Adrenal gland (tissue), 12 donors: ENCODE results near the gene PTPN1. TPM values are rescaled to one million over a fixed set of nuclear protein-coding genes. Genes with fewer than 3 reads are reported as not detected.

Experiments
- DNase-seq, 7 donors: peaks; one replicate each; pipeline ENCODE4 v3.0.0-alpha.2; 2019 to 2020
- H3K27ac ChIP-seq, 5 donors: fragments of 200-600 bp; sonication (generic) in 4 of 5; 1 replicate in 3 of 5; 2 replicates in 2 of 5; pipeline versions ENCODE4 v1.5.1 to v1.8.0; 2016 to 2020; ENCODE audit warnings: mild to moderate bottlenecking in 1 of 5
- H3K27me3 ChIP-seq: fragments of 200-600 bp; 2 replicates; pipeline ENCODE4 v1.8.0; 2021
- H3K36me3 ChIP-seq, 2 donors: fragments of 200-600 bp; replicated peaks in 1 of 2; 1 replicate in 1 of 2; 2 replicates in 1 of 2; pipeline versions ENCODE4 v1.5.1 to v1.8.0; 2018 to 2022
- H3K4me1 ChIP-seq, 2 donors: fragments of 200-600 bp; replicated peaks in 1 of 2; 1 replicate in 1 of 2; 2 replicates in 1 of 2; pipeline versions ENCODE4 v1.5.1 to v1.8.0; 2018 to 2021
- H3K4me3 ChIP-seq, 4 donors: fragments of 200-600 bp; sonication (generic) in 3 of 4; one replicate each; pipeline ENCODE4 v1.5.1; 2016 to 2018
- H3K9me3 ChIP-seq, 3 donors: fragments of 200-600 bp; sonication (generic) in 1 of 3; replicated peaks in 1 of 3; 1 replicate in 2 of 3; 2 replicates in 1 of 3; pipeline versions ENCODE4 v1.5.1 to v1.8.0; 2016 to 2021
- CTCF ChIP-seq, 6 experiments: fragments of 450-650 bp in 4 of 6; fragments of 200-600 bp in 2 of 6; sonication (generic) in 1 of 6; IDR thresholded peaks; 1 replicate in 5 of 6; 2 replicates in 1 of 6; pipeline versions ENCODE4 v1.5.1 to v1.8.0; 2016 to 2021; ENCODE audit warnings: antibody characterized with exemption in 6 of 6, mild to moderate bottlenecking in 2 of 6, moderate library complexity in 1 of 6
- POLR2A ChIP-seq, 2 donors: fragments of 450-650 bp; IDR thresholded peaks; one replicate each; pipeline ENCODE4 v1.6.1; 2017; ENCODE audit warnings: antibody characterized with exemption in 2 of 2, mild to moderate bottlenecking in 2 of 2, moderate library complexity in 1 of 2
- WGBS, 4 donors: extraction: QIAGEN DNeasy Blood & Tissue Kit in 2 of 4; methylation state at CpG; one replicate each; pipeline versions ENCODE4 v1.1.5 to v1.1.7; 2013 to 2017; 5-methylcytosine and 5-hydroxymethylcytosine counted together
- intact Hi-C, 2 donors: fragments of 100-400 bp; cut with DNase I; formaldehyde crosslinking; loops; one replicate each; pipeline versions ENCODE4 v1.14.1 to v1.15.0; 2022 to 2023
- polyA plus RNA-seq, 3 donors: library from polyadenylated mRNA; stranded (reverse); fragments of 200-250 nt in 2 of 3; fragments of 350-450 nt in 1 of 3; fragmentation: Illumina TruSeq in 1 of 3; extraction: RNeasy Lipid Tissue Mini Kit (QIAGEN cat#74804) in 1 of 3; gene quantifications; one replicate each; pipeline ENCODE4 v1.2.3, GENCODE V29; 2013 to 2014
- total RNA-seq, 9 donors: library from RNA; depleted of rRNA in 4 of 9; stranded (reverse); fragments of >200 nt in 4 of 9; fragments of 120-200 nt in 1 of 9; fragmentation: NEBNext Ultra II Directional in 1 of 9; extraction: Animal tissue kit (Norgen Biotek cat#: 25700) in 1 of 9; gene quantifications; one replicate each; pipeline versions ENCODE4 v1.1.0 to v1.2.4, GENCODE V29; 2013 to 2023
- donor health status: healthy with polysubstance abuse.
- donor health status: Bipolar disorder and iron deficiency.
- donor health status: DM: yes; HTN: yes; CAD: no.
- donor health status: DM: no; HTN: no; CAD: no.
- donor health status: DM: no; HTN: no; CAD: no.
- donor health status: DM: yes; HTN: yes; CAD: no.

PTPN1 gene
- total and polyA plus RNA-seq, 12 donors, result 17.0 to 49.2 (median 35.8) TPM

- Histone ChIP-seq H3K9me3 (no peaks in the 10 kb centered on the region), H3K4me3 (no peak overlapping the region), H3K36me3 (no peaks in the 10 kb centered on the region), H3K4me1 (peaks cover 0 to 8% of the 10 kb centered on the region in 2 donors), H3K27me3 (no peaks in the 10 kb centered on the region), H3K27ac (peak overlapping the region in 1 of 5 donors; percentile 36)
- intact Hi-C loops, result loop anchor here in 1 of 2 donors (10.0 kb wide), 1 partner anchor 86 kb away; no protein-coding TSS in a partner anchor
- TF ChIP-seq POLR2A (IDR thresholded peaks at IDR 0.05) (no peak), CTCF (IDR thresholded peaks at IDR 0.05) (no peak)
- 72 to 83% (median 78%) methylated on average over 11 of the region's 11 CpGs for WGBS, 4 donors
- no peak for DNase-seq
Observed at GRCh38 chr20:50628332-50628731, 118.1 kb downstream of the PTPN1 start.

- H3K27me3 ChIP-seq, result no peaks in the 10 kb centered on the region
- H3K9me3 ChIP-seq, result no peaks in the 10 kb centered on the region
- no peak for TF ChIP-seq CTCF (IDR thresholded peaks at IDR 0.05)
- TF ChIP-seq POLR2A (IDR thresholded peaks at IDR 0.05), result no peak
- no peak overlapping the region for H3K4me3 ChIP-seq
- 82 to 89% (median 85%) methylated on average over 9 to 16 of the region's 16 CpGs for WGBS, 4 donors
- no peak for DNase-seq
- H3K4me1 ChIP-seq, result peaks cover 0 to 8% of the 10 kb centered on the region in 2 donors
- H3K27ac ChIP-seq, result peak overlapping the region in 2 of 5 donors; percentile 1 to 36
- H3K36me3 ChIP-seq, result no peaks in the 10 kb centered on the region
- intact Hi-C loops, result loop anchor here in 1 of 2 donors (10.0 kb wide), 1 partner anchor 86 kb away; no protein-coding TSS in a partner anchor
Observed at GRCh38 chr20:50628853-50629669, 118.9 kb downstream of the PTPN1 start.

DNA sequence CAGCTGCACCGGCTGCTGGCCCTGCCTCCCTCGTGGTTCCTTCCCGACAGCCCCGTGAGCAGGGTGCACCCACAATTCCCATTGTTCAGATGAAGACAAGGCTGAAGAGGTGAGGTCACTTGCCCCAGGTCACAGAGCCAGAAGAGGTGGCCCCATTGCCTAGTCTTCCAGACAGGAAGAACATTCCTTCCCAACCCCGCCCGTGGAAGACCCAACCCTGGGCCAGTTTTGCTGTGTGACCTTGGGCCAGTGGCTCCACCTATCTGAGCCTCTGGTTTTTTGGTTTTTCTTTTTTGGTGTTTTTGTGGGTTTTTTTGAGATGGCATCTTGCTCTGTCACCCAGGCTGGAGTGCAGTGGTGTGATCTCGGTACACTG, 119.5 kb downstream of the PTPN1 start:
- Histone ChIP-seq H3K4me1 (peaks cover 0 to 8% of the 10 kb centered on the region in 2 donors), H3K4me3 (no peak overlapping the region), H3K27ac (peak overlapping the region in 2 of 5 donors; percentile 1 to 36), H3K27me3 (no peaks in the 10 kb centered on the region), H3K36me3 (no peaks in the 10 kb centered on the region), H3K9me3 (no peaks in the 10 kb centered on the region)
- TF ChIP-seq CTCF (IDR thresholded peaks at IDR 0.05) (no peak), POLR2A (IDR thresholded peaks at IDR 0.05) (no peak)
- 73 to 82% (median 79%) methylated on average over 5 to 7 of the region's 7 CpGs for WGBS, 4 donors
- intact Hi-C loops, result loop anchor here in 1 of 2 donors (10.0 kb wide), 1 partner anchor 85 kb away; no protein-coding TSS in a partner anchor
- no peak for DNase-seq

GRCh38 chr20:50630578-50631263, 120.5 kb downstream of the PTPN1 start:
- Histone ChIP-seq H3K4me3 (no peak overlapping the region), H3K9me3 (no peaks in the 10 kb centered on the region), H3K36me3 (no peaks in the 10 kb centered on the region), H3K4me1 (peaks cover 0 to 8% of the 10 kb centered on the region in 2 donors), H3K27me3 (no peaks in the 10 kb centered on the region), H3K27ac (peak overlapping the region in 1 of 5 donors; percentile 34)
- intact Hi-C loops, result no loop called here
- DNase-seq, result no peak
- TF ChIP-seq CTCF (IDR thresholded peaks at IDR 0.05) (no peak), POLR2A (IDR thresholded peaks at IDR 0.05) (no peak)
- WGBS, 4 donors, result 75 to 92% (median 84%) methylated on average over 3 to 21 of the region's 21 CpGs
